ENCODE measurements around the gene CTSD.

DNA sequence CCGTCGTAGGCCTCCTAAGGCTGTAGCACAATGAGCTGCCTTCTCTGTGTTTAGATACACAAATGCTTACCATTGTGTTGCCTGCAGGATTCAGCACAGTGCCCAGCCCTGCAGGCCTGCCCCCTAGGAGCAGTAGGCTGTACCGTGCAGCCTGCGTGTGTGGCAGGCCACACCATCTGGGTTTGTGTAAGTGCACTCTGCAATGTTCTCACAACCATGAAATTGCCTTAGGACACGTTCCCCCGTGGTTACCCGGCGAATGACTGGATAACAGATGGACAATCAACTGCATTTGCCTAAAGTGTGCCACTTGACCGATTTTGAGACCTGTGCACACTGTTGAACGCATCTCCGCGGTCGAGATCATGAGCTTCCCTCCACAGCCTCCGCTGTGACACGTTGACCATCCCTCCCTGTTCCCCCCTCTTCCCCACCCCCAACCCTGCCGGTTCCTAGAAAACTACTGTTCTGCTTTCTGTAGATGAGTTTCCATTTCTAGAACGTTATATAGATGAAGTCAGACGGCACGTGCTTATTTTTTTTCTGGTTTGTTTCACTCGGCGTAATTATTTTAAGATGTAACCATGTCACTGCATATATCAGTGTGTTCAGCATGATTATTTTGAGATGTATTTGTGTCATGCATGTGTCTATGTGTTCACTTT, 22.2 kb upstream of the CTSD start:
- TF ChIP-seq CTCF (IDR thresholded peaks at IDR 0.05) (no peak), TCF12 (IDR thresholded peaks at IDR 0.05) (no peak), POLR2AphosphoS5 (IDR thresholded peaks at IDR 0.05; ENCODE audit: low read depth, low read length) (no peak), MXI1 (IDR thresholded peaks at IDR 0.05; ENCODE audit: low read depth, low read length) (no peak), ZBTB33 (IDR thresholded peaks at IDR 0.05; ENCODE audit: borderline replicate concordance, low read depth) (no peak), SMC3 (IDR thresholded peaks at IDR 0.05; ENCODE audit: low read depth, low read length) (no peak), TAF1 (IDR thresholded peaks at IDR 0.05; ENCODE audit: borderline replicate concordance, low read depth, low read length) (no peak), JUND (IDR thresholded peaks at IDR 0.05) (no peak)
- TF ChIP-seq, protein P1, sequence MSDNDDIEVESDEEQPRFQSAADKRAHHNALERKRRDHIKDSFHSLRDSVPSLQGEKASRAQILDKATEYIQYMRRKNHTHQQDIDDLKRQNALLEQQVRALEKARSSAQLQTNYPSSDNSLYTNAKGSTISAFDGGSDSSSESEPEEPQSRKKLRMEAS (IDR thresholded peaks at IDR 0.05; ENCODE audit: low read depth): no peak
